Measurements from ENCODE around the gene NUDT8. TPM values are rescaled to one million over a fixed set of nuclear protein-coding genes. Genes with fewer than 3 reads are reported as not detected.

The NUDT8 gene
- total and polyA plus RNA-seq, 2 experiments from 2014 or later, result 5.0 to 15.1 TPM

- Histone ChIP-seq H3K9me2 (ENCODE audit: insufficient read depth) (no peaks in the 10 kb centered on the region), H3K79me2 (replicated peaks; ENCODE audit: insufficient read depth) (no peaks in the 10 kb centered on the region), H3K4me3 (no peak overlapping the region), H3K36me3 (ENCODE audit: insufficient read depth) (no peaks in the 10 kb centered on the region), H2AFZ (no peak overlapping the region), H3K27ac (ENCODE audit: low read depth) (no peak overlapping the region), H3K27me3 (ENCODE audit: insufficient read depth) (no peaks in the 10 kb centered on the region), H3K4me1 (ENCODE audit: insufficient read depth) (no peaks in the 10 kb centered on the region), H3K4me2 (no peak overlapping the region), H3F3A (replicated peaks; ENCODE audit: low read depth) (no peaks in the 10 kb centered on the region), H4K20me1 (replicated peaks; ENCODE audit: insufficient read depth) (no peaks in the 10 kb centered on the region)
- Mint-ChIP-seq H3K27ac (no peak overlapping the region), H3K36me3 (ENCODE audit: low read depth) (no peaks in the 10 kb centered on the region), H3K27me3 (ENCODE audit: insufficient read depth, low read depth, poor library complexity) (no peaks in the 10 kb centered on the region), H3K4me1 (no peaks in the 10 kb centered on the region), H3K4me3 (no peak overlapping the region), H3K9me3 (no peaks in the 10 kb centered on the region; the same call in 2 of the 3 replicates)
- ATAC-seq (no peak), DNase-seq (ENCODE audit: low spot score) (no peak)
- TF ChIP-seq EZH2 (IDR thresholded peaks at IDR 0.05; ENCODE audit: low read depth, unreplicated experiment), result no peak
- no peak for TF ChIP-seq CTCF (conservative IDR thresholded peaks at IDR 0.05; ENCODE audit: low read depth in 2 of 2)
- TF ChIP-seq NANOG (IDR thresholded peaks at IDR 0.05; ENCODE audit: borderline replicate concordance), result no peak
Measured at GRCh38 chr11:67664696-67665540, 35.2 kb upstream of the NUDT8 start.

- H3K4me3 Mint-ChIP-seq, result no peak overlapping the region
- H3K9me3 Mint-ChIP-seq, result peaks cover 2% of the 10 kb centered on the region; the same call in 2 of the 3 replicates
- Histone ChIP-seq H3K4me2 (no peak overlapping the region), H3F3A (replicated peaks; ENCODE audit: low read depth) (no peaks in the 10 kb centered on the region), H3K4me1 (ENCODE audit: insufficient read depth) (no peaks in the 10 kb centered on the region), H3K27ac (ENCODE audit: low read depth) (no peak overlapping the region), H3K9me2 (ENCODE audit: insufficient read depth) (no peaks in the 10 kb centered on the region), H3K27me3 (ENCODE audit: insufficient read depth) (no peaks in the 10 kb centered on the region), H3K79me2 (replicated peaks; ENCODE audit: insufficient read depth) (no peaks in the 10 kb centered on the region), H4K20me1 (replicated peaks; ENCODE audit: insufficient read depth) (no peaks in the 10 kb centered on the region), H3K4me3 (no peak overlapping the region), H3K36me3 (ENCODE audit: insufficient read depth) (no peaks in the 10 kb centered on the region), H2AFZ (no peak overlapping the region)
- DNase-seq (ENCODE audit: low spot score) (no peak), ATAC-seq (no peak)
- no peaks in the 10 kb centered on the region for H3K4me1 Mint-ChIP-seq
- H3K27ac Mint-ChIP-seq, result no peak overlapping the region
- H3K27me3 Mint-ChIP-seq (ENCODE audit: insufficient read depth, low read depth, poor library complexity), result no peaks in the 10 kb centered on the region
- no peaks in the 10 kb centered on the region for H3K36me3 Mint-ChIP-seq (ENCODE audit: low read depth)
- TF ChIP-seq, protein P1, sequence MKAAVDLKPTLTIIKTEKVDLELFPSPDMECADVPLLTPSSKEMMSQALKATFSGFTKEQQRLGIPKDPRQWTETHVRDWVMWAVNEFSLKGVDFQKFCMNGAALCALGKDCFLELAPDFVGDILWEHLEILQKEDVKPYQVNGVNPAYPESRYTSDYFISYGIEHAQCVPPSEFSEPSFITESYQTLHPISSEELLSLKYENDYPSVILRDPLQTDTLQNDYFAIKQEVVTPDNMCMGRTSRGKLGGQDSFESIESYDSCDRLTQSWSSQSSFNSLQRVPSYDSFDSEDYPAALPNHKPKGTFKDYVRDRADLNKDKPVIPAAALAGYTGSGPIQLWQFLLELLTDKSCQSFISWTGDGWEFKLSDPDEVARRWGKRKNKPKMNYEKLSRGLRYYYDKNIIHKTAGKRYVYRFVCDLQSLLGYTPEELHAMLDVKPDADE (IDR thresholded peaks at IDR 0.05), result no peak
- TF ChIP-seq EZH2phosphoT487 (IDR thresholded peaks at IDR 0.05; ENCODE audit: unreplicated experiment), result no peak
- no peak for TF ChIP-seq STAT1 (IDR thresholded peaks at IDR 0.05; ENCODE audit: unreplicated experiment)
- no peak for TF ChIP-seq CREB1 (CRISPR knock-in tag; IDR thresholded peaks at IDR 0.05; ENCODE audit: low read depth)
- TF ChIP-seq ZNF114 (CRISPR knock-in tag; IDR thresholded peaks at IDR 0.05), result no peak
- TF ChIP-seq, protein P2, sequence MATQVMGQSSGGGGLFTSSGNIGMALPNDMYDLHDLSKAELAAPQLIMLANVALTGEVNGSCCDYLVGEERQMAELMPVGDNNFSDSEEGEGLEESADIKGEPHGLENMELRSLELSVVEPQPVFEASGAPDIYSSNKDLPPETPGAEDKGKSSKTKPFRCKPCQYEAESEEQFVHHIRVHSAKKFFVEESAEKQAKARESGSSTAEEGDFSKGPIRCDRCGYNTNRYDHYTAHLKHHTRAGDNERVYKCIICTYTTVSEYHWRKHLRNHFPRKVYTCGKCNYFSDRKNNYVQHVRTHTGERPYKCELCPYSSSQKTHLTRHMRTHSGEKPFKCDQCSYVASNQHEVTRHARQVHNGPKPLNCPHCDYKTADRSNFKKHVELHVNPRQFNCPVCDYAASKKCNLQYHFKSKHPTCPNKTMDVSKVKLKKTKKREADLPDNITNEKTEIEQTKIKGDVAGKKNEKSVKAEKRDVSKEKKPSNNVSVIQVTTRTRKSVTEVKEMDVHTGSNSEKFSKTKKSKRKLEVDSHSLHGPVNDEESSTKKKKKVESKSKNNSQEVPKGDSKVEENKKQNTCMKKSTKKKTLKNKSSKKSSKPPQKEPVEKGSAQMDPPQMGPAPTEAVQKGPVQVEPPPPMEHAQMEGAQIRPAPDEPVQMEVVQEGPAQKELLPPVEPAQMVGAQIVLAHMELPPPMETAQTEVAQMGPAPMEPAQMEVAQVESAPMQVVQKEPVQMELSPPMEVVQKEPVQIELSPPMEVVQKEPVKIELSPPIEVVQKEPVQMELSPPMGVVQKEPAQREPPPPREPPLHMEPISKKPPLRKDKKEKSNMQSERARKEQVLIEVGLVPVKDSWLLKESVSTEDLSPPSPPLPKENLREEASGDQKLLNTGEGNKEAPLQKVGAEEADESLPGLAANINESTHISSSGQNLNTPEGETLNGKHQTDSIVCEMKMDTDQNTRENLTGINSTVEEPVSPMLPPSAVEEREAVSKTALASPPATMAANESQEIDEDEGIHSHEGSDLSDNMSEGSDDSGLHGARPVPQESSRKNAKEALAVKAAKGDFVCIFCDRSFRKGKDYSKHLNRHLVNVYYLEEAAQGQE (IDR thresholded peaks at IDR 0.05; ENCODE audit: unreplicated experiment), result no peak
- no peak for TF ChIP-seq NANOG (IDR thresholded peaks at IDR 0.05; ENCODE audit: borderline replicate concordance)
- TF ChIP-seq JUNB (IDR thresholded peaks at IDR 0.05; ENCODE audit: unreplicated experiment), result no peak
- TF ChIP-seq CTCF (conservative IDR thresholded peaks at IDR 0.05; ENCODE audit: low read depth in 2 of 2), result no peak
- TF ChIP-seq ZNF331 (CRISPR knock-in tag; IDR thresholded peaks at IDR 0.05; ENCODE audit: low read depth), result no peak
- TF ChIP-seq EZH2 (IDR thresholded peaks at IDR 0.05; ENCODE audit: low read depth, unreplicated experiment), result no peak
- TF ChIP-seq POLR2AphosphoS5 (IDR thresholded peaks at IDR 0.05; ENCODE audit: low read depth), result no peak
Measured at GRCh38 chr11:67664213-67664585, 34.5 kb upstream of the NUDT8 start.

Data from GM23338 (cell line).